ENCODE measurements around the gene PRSS27.
"Not testable (repeated sequence)": the region's sequence is repeated elsewhere in the genome, so short reads cannot be mapped to it uniquely, and the experiment has no call there.

The PRSS27 gene

GRCh38 chr16:2692251-2692947 lies 27.6 kb downstream of the PRSS27 start:
- FAIRE-seq = no peak

DNA sequence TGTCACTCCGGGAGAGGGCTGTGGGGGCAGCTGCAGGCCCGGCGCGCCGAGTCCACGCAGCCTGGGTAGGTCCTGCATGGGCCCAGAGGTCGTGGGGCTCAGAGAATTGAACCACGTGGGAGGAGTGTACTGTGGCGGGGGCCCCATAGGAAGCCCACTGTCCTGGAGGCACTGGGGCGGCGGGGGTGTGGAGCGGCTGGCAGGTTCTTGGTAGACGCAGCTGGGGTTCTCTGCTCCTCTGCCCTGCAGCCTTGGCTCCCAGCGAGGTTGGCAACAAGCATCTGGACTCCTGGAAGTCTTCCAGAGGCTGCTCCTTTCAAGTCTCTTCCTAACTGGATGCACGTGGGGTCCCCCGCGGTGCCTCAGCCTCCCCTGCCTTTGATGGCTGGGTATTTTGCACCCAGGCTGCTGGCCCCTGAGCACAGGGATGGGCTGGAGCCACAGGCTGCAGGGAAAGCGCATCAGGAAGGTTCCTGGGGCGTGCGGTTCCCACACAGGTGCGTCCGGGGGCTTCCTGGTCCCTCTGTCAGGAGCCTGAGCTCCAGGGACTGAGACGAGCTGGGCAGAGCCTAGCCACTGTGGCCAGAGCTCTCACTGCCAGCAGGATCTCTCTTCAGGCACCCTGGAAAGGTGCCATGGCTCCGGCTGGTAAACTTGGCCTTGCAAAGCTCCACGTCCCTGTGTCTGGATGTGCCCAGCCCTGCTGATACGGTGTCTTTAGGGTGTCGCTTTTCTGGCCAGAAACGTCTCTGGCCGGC lies 28.4 kb downstream of the PRSS27 start:
- no peak for FAIRE-seq

DNA sequence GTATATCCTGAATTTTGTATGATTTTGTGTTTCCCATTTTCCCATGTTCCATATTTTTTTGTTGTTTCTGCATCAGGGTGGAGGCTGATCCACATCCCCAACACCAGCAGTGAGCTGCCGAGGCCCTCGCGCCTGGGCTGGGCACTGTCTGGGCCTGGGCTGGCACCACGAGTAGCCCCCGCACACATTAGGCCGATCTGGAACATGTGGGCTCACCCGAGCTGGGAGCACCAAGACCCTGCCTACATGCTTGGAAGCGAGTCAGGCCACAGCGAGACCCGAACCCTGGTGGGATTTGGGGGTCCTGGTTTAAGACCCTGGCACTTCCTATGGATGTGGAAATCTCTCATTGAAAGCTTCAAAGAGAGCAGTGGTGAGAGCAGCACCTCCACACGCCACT lies 29.2 kb downstream of the PRSS27 start:
- no peak for FAIRE-seq

DNA sequence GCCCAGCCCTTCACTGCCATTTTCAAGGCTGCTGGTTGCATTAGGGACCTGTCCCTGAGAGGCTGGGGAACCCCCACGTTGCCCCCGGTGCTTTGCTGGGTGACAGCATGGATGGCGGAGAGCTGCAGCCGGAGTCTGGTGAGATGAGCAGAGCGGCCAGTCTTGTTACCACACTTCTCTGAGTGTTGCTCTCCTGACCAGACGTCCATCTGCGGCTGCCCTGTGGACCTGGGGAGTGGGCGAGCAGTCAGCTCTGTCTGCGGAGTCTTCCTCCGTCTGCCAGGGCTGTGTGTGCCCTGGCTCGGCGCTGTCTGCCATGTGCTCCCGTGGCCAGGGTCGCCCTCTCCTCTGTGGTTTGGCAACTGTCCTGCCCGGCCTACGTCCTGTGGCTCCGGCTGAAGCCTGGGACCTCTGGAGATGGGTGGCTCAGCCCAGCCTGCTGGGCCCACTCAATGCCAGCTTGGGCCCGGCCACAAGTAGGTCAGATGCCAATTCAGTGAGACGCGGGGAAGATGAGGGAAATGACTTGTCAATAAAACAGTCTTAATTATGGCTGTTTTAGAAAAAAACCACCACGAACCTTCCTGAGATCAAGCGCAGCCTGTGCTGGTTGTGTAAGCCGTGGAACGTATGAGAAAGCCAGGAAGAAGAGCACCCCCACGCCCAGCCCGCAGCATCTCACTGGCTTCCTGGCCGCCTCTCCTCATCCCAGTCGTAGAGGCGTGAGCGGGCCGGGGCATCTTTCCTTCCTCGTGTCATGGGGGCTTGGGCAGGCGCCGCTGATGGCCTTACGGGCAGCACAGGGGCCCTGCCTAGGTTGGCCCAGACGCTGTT lies 29.8 kb downstream of the PRSS27 start:
- no peak for FAIRE-seq

GRCh38 chr16:2689422-2689821 lies 30.6 kb downstream of the PRSS27 start:
- FAIRE-seq = not testable (repeated sequence)

DNA sequence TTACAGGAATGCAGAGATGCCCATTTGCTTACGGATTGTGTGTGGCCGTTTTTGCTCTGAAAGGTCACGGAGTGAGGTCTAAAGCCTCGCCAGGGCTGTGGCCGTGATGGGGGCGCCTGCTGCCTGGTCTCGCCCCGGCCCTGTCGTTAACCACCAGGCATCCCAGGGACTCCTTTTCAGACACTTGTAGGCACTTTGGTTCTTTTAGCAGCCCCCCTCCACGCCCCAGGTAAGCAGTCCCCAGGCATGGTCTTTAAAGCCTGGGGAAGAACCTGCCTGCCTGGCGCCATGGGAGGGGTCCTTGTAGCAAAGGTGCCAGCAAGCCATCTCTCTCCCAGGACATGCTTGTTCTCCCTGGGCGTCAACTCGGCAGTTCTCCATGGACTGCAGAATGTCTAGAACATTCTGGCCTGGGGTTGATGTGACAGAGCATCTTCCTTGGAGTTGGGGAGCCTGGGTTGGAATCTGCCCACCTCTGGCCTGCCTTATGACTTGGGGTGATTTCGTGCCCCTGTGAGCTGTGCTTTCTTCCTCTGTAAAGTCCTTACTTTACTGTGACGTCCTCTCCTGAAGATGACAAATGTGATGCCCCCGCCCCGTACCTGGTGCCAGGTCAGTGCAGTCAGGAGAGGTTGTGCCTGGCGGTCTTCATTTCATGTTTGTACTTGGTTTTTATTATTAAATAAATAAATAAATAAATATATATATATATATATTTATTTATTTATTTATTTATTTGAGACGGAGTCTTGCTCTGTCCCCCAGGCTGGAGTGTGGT lies 32.3 kb downstream of the PRSS27 start:
- FAIRE-seq = no peak

DNA sequence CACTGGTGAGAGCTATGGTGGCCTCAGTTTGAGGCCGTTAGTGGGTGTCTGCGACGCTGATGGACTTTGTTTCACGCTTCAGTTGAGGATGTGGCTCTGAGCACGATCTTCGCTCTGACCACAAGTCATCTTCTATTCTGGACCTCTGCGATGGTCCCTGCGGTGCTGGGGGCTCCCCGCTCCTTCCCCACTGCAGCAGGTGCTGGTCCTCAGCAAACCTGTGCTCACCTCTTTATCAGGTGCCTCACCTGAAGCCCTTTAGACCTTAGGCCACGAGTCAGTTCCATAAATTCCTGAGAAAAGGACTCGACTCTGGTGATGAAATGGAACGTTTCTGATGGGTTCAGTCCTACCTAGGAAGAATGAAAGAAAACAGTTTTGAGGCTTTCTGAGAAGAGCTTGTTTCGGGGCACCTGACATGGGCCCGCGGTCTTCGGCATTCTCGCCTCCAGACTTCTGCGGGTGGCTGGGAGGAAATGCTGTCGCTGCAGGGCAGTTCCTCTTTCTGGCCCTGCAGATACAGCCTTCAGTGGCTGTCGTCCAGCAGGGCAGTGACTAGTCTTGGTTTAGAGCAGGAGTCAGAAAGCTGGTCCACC lies 33.0 kb downstream of the PRSS27 start:
- FAIRE-seq = no peak

DNA sequence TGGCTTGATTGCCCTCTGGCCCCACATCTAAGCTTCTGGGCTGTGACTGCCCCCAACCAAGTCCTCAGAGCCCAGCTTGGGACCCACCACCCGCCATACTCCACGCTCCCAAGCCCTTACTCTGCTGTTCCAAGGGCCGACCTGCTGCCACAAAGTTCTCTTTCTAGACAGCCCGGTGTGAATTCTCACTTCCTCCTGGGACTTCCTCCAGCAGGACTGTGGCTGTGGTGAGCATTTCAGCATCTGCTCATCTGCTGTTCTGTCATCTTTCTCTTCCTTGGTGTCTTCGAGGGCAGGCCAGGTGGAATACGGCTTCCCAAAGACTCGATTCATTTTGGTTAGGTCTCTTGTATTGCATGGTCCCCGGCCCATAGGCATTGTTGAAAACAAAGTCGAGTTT lies 33.9 kb downstream of the PRSS27 start:
- not testable (repeated sequence) for FAIRE-seq

GRCh38 chr16:2683041-2683440 lies 37.0 kb downstream of the PRSS27 start:
- FAIRE-seq = not testable (repeated sequence)

- FAIRE-seq = no peak
Observed at GRCh38 chr16:2682209-2683021, 37.6 kb downstream of the PRSS27 start, which contains the start of gene KCTD5. Gene KCTD5 (plus strand): TSS chr16:2682523. CDS start chr16:2682549, 26 bp downstream.

GRCh38 chr16:2680360-2680759 lies 39.7 kb downstream of the PRSS27 start:
- not testable (repeated sequence) for FAIRE-seq

DNA sequence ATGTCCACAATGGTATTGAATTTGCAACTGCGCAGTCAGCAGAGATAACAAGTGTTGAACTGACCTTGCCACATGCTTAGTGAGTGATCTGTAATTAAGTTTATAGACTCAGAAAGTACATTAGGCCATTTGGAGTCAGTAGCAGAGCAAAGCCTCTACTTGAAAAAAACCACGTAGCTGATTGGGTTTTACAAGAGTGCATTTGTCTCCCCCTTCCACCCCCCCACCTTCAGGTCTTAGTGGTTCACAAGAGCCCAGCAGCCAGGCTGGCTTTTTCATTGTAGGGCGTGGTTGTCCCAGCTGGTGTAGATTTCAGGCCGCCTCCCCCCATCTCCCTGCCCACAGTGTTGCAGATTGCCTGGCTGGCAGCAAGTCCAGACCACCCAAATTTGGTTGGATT lies 40.1 kb downstream of the PRSS27 start:
- FAIRE-seq = not testable (repeated sequence)

GRCh38 chr16:2678206-2678965 lies 41.6 kb downstream of the PRSS27 start:
- FAIRE-seq = not testable (repeated sequence)

DNA sequence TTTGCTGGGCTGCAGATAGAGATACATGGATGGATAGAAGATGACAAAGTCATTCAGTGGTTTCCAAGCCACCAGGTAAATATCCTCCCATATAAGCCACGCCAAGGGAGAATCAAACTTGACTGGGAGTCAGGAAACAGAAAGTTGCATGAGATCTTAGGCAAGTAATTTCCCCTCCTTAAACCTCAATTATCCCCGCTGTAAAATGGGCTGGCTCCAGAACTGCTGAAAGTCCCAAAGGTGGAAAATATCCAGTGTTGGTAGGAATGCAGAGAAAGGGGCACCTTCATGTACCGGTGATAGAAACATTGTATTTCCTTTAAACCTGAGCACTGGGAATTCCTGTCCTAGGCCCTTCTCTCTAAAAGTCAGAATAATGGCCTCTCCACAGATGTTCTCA lies 43.1 kb downstream of the PRSS27 start:
- not testable (repeated sequence) for FAIRE-seq

- no peak for FAIRE-seq
Observed at GRCh38 chr16:2675714-2676113, 44.3 kb downstream of the PRSS27 start.

DNA sequence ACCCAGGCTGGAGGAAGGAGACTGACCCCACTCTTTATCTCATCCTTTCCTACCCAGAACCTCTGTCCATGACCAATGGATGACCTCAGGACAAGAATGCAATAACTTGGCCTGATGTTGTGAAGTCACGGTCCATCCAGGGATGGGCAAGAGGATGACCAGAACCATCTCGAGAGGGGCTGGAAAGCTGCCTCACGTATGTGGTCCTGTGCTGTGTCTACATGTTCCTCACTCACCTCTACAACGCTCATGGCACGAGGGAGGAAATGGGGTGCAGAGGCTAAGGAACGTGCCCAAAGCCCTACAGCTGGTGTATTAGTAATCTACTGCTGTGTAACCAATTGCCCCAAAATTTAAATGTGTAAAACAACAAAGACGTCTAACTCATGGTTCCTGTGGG lies 45.0 kb downstream of the PRSS27 start:
- FAIRE-seq = no peak

DNA sequence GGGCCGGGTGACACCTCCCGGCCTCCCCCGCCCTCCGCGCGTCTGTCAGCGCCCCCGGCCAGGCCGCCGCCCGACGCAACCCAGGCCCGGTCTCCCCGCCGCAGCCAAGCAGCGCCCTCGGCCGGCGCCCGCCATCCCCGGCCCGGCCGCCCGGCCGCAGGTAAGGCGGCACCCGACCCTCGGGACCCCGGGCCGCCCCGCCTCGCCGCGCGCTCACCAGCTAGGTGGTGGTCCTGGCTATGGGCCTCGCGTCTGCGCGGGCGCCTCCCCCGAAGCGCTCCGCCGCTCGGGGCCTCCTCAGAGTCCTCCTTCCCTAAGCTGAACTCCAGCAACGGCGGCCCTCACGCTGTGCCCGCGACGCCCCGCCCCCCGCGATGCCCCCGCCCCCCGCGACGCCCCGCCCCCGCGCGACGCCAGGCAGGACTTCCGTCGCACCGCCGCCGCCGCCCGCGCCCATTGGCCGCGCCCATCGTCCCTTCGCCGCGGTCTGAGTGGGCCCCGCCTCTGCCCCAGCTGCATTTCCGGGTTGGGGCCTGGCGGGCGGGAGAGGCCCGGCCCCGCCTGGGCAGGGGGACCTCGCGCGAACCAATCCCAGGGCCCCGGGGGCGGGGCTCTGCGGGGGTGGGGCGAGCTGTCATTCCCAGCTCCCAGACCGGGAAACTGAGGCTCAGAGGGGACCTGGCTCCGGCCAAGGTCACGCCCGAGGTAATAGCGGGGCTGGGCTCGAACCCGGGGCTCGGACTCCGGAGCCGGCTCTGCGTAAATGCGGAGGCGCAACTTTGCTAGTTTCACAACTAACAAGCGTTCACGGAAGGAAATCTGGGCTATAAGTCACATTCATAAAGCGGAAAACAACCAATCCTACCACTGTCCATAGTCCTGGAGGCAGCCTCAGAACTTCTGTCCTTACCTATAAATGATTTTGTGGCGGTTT lies 46.7 kb downstream of the PRSS27 start:
- no peak for FAIRE-seq

DNA sequence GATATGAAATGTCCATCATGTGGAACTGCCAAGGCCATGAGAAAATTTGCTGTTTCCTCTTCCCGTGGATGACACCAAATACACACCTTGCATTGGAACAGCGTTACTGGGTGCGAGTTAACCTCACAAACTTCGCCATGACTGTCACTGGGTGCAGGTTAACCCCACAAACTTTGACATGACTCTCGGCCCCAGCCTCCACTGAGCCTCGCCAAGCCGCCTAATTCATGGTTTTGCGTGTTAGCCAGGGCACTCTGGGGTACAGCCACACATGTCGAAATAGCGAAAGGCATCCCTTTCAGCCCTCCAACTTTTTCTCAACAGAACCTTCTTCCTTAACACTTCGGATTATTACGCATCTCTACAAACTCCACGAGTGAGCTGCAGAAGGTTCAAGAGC lies 48.3 kb downstream of the PRSS27 start:
- FAIRE-seq = no peak

DNA sequence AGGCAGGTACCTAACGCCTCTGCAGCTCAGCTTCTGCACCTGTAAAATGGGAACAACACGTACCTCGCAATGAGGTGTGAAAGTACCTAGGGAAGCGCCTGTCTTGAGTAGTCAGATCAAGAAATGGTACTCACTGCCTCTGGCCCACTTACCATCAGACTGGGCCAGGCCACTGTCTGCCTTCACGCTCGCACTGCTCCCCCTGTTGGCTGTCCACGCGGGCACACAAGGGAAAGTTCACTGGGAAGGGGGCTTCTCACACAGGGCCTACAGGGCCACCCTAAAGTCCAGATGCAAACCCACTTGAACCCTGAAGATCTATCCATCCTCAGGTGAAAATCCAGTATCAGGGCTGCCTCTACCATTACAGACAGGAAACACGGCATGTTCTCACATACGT lies 48.8 kb downstream of the PRSS27 start:
- FAIRE-seq = not testable (repeated sequence)

Data from colon (tissue), 2 donors.